HEK293 (cell line): ENCODE results near the gene ABL2.

Source experiments
- CTCF ChIA-PET: fragments of 350-600 bp; formaldehyde crosslinking; extraction: SDS; loops from one replicate; lab custom pipeline; 2021; ENCODE audit warnings: antibody characterized with exemption; lab: Yijun Ruan, JAX
- POLR2A ChIA-PET: fragments of 300-600 bp; formaldehyde crosslinking; extraction: SDS; loops from one replicate; lab custom pipeline; 2020; ENCODE audit warnings: antibody characterized with exemption, inconsistent platforms; lab: Yijun Ruan, JAX
- H3K27ac ChIP-seq: fragments of 200-500 bp; sonication (Bioruptor generic); 2 replicates; pipeline ENCODE4 v1.5.1; 2014; ENCODE audit warnings: low read depth, low read length, control low read depth, inconsistent platforms; ENCODE audit errors: extremely low read depth
- H3K36me3 ChIP-seq, 2 experiments: fragments of 200-500 bp in 1 of 2; sonication (Bioruptor generic) in 1 of 2; 1 replicate in 1 of 2; 2 replicates in 1 of 2; pipeline ENCODE4 v1.5.1; 2014 to 2017; ENCODE audit warnings: inconsistent platforms in 2 of 2, low read length in 2 of 2; ENCODE audit not compliant: control insufficient read depth in 2 of 2, insufficient read depth in 1 of 2
- H3K4me1 ChIP-seq: fragments of 200-500 bp; sonication (Bioruptor generic); 2 replicates; pipeline ENCODE4 v1.5.1; 2014; ENCODE audit warnings: mild to moderate bottlenecking, low read length, inconsistent platforms; ENCODE audit not compliant: control insufficient read depth, insufficient read depth
- H3K4me3 ChIP-seq: 2 replicates; pipeline ENCODE4 v1.5.1; 2011; ENCODE audit warnings: low read depth, mild to moderate bottlenecking, control low read depth, low read length, moderate library complexity
- H3K9me3 ChIP-seq: fragments of 200-500 bp; sonication (Bioruptor generic); 2 replicates; pipeline ENCODE4 v1.5.1; 2014; ENCODE audit warnings: low read depth, low read length, inconsistent platforms; ENCODE audit not compliant: control insufficient read depth, insufficient read depth
- BCL11B ChIP-seq: fragments of 450-650 bp; formaldehyde crosslinking; IDR thresholded peaks from 2 replicates; pipeline ENCODE4 v1.5.1; 2016; ENCODE audit warnings: low read depth, missing biosample characterization, missing genetic modification characterization
- KLF16 ChIP-seq: fragments of 450-650 bp; formaldehyde crosslinking; IDR thresholded peaks from 2 replicates; pipeline ENCODE4 v1.5.1; 2017; ENCODE audit warnings: missing biosample characterization, missing genetic modification characterization
- ZBTB1 ChIP-seq: fragments of 450-650 bp; formaldehyde crosslinking; IDR thresholded peaks from 2 replicates; pipeline ENCODE4 v1.5.1; 2016; ENCODE audit warnings: missing biosample characterization, missing genetic modification characterization
- ZNF10 ChIP-seq: fragments of 450-650 bp; formaldehyde crosslinking; IDR thresholded peaks from 2 replicates; pipeline ENCODE4 v1.5.1; 2017; ENCODE audit warnings: missing biosample characterization, missing genetic modification characterization
- ZNF175 ChIP-seq: fragments of 450-650 bp; formaldehyde crosslinking; IDR thresholded peaks from 2 replicates; pipeline ENCODE4 v1.5.1; 2016; ENCODE audit warnings: missing biosample characterization, missing genetic modification characterization
- ZNF335 ChIP-seq: fragments of 450-650 bp; formaldehyde crosslinking; conservative IDR thresholded peaks from 2 replicates; pipeline ENCODE4 v1.5.1; 2016; ENCODE audit warnings: missing biosample characterization, missing genetic modification characterization
- ZNF37A ChIP-seq: fragments of 450-650 bp; IDR thresholded peaks from 2 replicates; pipeline ENCODE4 v1.5.1; 2018; ENCODE audit warnings: missing biosample characterization, missing genetic modification characterization
- ZNF548 ChIP-seq: fragments of 450-650 bp; formaldehyde crosslinking; IDR thresholded peaks from 2 replicates; pipeline ENCODE4 v1.5.1; 2016; ENCODE audit warnings: missing biosample characterization, missing genetic modification characterization
- ZNF610 ChIP-seq: fragments of 450-650 bp; formaldehyde crosslinking; IDR thresholded peaks from 2 replicates; pipeline ENCODE4 v1.5.1; 2016; ENCODE audit warnings: missing biosample characterization, missing genetic modification characterization, borderline replicate concordance
- ZNF626 ChIP-seq: fragments of 450-650 bp; sonication (Bioruptor Pico); formaldehyde crosslinking; IDR thresholded peaks from 2 replicates; pipeline ENCODE4 v1.5.1; 2018; ENCODE audit warnings: missing biosample characterization, missing genetic modification characterization, inconsistent platforms
- ZNF701 ChIP-seq: fragments of 450-650 bp; formaldehyde crosslinking; IDR thresholded peaks from 2 replicates; pipeline ENCODE4 v1.5.1; 2016; ENCODE audit warnings: missing biosample characterization, missing genetic modification characterization
- ZNF707 ChIP-seq: fragments of 450-650 bp; formaldehyde crosslinking; IDR thresholded peaks from 2 replicates; pipeline ENCODE4 v1.5.1; 2016; ENCODE audit warnings: missing biosample characterization, missing genetic modification characterization
- TF ChIP-seq, protein P1 (sequence below): fragments of 450-650 bp; formaldehyde crosslinking; IDR thresholded peaks from 2 replicates; pipeline ENCODE4 v1.5.1; 2016; ENCODE audit warnings: missing biosample characterization, missing genetic modification characterization
- TF ChIP-seq, protein P2 (sequence below): fragments of 450-650 bp; formaldehyde crosslinking; IDR thresholded peaks from 2 replicates; pipeline ENCODE4 v1.5.1; 2016; ENCODE audit warnings: missing biosample characterization, missing genetic modification characterization
- TF ChIP-seq, protein P3 (sequence below): fragments of 450-650 bp; formaldehyde crosslinking; IDR thresholded peaks from 2 replicates; pipeline ENCODE4 v1.5.1; 2017; ENCODE audit warnings: missing biosample characterization, missing genetic modification characterization
- TF ChIP-seq, protein P4 (sequence below): fragments of 450-650 bp; IDR thresholded peaks from 2 replicates; pipeline ENCODE4 v1.5.1; 2018; ENCODE audit warnings: missing biosample characterization, mild to moderate bottlenecking, missing genetic modification characterization
- TF ChIP-seq, protein P5 (sequence below): fragments of 450-650 bp; formaldehyde crosslinking; IDR thresholded peaks from 2 replicates; pipeline ENCODE4 v1.5.1; 2017; ENCODE audit warnings: missing biosample characterization, missing genetic modification characterization
- TF ChIP-seq, protein P6 (sequence below): sonication (generic); formaldehyde crosslinking; IDR thresholded peaks from 2 replicates; pipeline ENCODE4 v1.8.1; 2022; ENCODE audit warnings: mild to moderate bottlenecking, moderate library complexity, missing genetic modification reagents

ABL2 gene

DNA sequence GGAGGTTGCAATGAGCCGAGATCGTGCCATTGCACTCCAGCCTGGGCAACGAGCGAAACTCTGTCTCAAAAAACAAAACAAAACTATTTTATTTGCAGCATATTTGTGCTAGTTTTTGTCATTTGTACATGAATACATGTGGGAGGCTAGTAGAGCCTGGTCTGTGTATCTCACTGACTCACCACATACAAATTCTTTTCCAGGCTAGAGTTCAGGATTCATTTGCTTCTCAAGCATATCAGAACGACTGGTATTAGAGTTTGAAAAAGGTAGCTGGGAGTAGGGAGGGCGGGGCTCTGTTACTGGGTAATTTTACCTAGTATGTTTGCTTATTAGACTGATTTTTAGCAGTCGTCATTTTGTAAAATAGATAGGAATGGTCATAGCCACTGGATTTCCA, 152.1 kb downstream of the ABL2 start:
- no peak for TF ChIP-seq ZNF548 (tag by site-specific recombination)
- no peak for TF ChIP-seq ZNF37A (tag by site-specific recombination)
- no peak for TF ChIP-seq ZNF626 (tag by site-specific recombination)
- TF ChIP-seq BCL11B (tag by site-specific recombination) = no peak
- TF ChIP-seq ZNF10 = no peak
- no peak for TF ChIP-seq ZNF175
- no peak for TF ChIP-seq ZNF335
- TF ChIP-seq, protein P1, sequence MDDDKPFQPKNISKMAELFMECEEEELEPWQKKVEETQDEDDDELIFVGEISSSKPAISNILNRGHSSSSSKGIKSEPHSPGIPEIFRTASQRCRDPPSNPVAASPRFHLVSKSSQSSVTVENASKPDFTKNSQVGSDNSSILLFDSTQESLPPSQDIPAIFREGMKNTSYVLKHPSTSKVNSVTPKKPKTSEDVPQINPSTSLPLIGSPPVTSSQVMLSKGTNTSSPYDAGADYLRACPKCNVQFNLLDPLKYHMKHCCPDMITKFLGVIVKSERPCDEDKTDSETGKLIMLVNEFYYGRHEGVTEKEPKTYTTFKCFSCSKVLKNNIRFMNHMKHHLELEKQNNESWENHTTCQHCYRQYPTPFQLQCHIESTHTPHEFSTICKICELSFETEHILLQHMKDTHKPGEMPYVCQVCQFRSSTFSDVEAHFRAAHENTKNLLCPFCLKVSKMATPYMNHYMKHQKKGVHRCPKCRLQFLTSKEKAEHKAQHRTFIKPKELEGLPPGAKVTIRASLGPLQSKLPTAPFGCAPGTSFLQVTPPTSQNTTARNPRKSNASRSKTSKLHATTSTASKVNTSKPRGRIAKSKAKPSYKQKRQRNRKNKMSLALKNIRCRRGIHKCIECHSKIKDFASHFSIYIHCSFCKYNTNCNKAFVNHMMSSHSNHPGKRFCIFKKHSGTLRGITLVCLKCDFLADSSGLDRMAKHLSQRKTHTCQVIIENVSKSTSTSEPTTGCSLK (tag by site-specific recombination) = no peak
- TF ChIP-seq, protein P2, sequence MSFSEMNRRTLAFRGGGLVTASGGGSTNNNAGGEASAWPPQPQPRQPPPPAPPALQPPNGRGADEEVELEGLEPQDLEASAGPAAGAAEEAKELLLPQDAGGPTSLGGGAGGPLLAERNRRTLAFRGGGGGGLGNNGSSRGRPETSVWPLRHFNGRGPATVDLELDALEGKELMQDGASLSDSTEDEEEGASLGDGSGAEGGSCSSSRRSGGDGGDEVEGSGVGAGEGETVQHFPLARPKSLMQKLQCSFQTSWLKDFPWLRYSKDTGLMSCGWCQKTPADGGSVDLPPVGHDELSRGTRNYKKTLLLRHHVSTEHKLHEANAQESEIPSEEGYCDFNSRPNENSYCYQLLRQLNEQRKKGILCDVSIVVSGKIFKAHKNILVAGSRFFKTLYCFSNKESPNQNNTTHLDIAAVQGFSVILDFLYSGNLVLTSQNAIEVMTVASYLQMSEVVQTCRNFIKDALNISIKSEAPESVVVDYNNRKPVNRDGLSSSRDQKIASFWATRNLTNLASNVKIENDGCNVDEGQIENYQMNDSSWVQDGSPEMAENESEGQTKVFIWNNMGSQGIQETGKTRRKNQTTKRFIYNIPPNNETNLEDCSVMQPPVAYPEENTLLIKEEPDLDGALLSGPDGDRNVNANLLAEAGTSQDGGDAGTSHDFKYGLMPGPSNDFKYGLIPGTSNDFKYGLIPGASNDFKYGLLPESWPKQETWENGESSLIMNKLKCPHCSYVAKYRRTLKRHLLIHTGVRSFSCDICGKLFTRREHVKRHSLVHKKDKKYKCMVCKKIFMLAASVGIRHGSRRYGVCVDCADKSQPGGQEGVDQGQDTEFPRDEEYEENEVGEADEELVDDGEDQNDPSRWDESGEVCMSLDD (tag by site-specific recombination) = no peak
- TF ChIP-seq, protein P3, sequence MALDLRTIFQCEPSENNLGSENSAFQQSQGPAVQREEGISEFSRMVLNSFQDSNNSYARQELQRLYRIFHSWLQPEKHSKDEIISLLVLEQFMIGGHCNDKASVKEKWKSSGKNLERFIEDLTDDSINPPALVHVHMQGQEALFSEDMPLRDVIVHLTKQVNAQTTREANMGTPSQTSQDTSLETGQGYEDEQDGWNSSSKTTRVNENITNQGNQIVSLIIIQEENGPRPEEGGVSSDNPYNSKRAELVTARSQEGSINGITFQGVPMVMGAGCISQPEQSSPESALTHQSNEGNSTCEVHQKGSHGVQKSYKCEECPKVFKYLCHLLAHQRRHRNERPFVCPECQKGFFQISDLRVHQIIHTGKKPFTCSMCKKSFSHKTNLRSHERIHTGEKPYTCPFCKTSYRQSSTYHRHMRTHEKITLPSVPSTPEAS (tag by site-specific recombination) = no peak
- TF ChIP-seq, protein P4, sequence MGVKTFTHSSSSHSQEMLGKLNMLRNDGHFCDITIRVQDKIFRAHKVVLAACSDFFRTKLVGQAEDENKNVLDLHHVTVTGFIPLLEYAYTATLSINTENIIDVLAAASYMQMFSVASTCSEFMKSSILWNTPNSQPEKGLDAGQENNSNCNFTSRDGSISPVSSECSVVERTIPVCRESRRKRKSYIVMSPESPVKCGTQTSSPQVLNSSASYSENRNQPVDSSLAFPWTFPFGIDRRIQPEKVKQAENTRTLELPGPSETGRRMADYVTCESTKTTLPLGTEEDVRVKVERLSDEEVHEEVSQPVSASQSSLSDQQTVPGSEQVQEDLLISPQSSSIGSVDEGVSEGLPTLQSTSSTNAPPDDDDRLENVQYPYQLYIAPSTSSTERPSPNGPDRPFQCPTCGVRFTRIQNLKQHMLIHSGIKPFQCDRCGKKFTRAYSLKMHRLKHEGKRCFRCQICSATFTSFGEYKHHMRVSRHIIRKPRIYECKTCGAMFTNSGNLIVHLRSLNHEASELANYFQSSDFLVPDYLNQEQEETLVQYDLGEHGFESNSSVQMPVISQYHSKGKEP (tag by site-specific recombination) = no peak
- TF ChIP-seq ZNF701 (tag by site-specific recombination) = no peak
- no peak for TF ChIP-seq ZNF610
- TF ChIP-seq ZNF707 (tag by site-specific recombination) = no peak
- TF ChIP-seq, all 188 proteins: peak for 0
- ChIA-PET POLR2A (interaction anchor here (0.7 kb wide), 2 partner anchors 158 to 1861 kb away, joined by 4 read pairs; no protein-coding TSS in a partner anchor), CTCF (interaction anchor here (0.6 to 1.0 kb wide), 5 partner anchors 186 to 777 kb away, joined by 3 to 7 read pairs (median 4); no protein-coding TSS in a partner anchor)
- no peak overlapping the region for H3K4me3 ChIP-seq
- H3K27ac ChIP-seq = no peak overlapping the region
- no peaks in the 10 kb centered on the region for H3K9me3 ChIP-seq
- no peaks in the 10 kb centered on the region for H3K4me1 ChIP-seq
- peaks cover 0 to 12% of the 10 kb centered on the region in 2 experiments; a peak in 2 of 3 replicates for H3K36me3 ChIP-seq

DNA sequence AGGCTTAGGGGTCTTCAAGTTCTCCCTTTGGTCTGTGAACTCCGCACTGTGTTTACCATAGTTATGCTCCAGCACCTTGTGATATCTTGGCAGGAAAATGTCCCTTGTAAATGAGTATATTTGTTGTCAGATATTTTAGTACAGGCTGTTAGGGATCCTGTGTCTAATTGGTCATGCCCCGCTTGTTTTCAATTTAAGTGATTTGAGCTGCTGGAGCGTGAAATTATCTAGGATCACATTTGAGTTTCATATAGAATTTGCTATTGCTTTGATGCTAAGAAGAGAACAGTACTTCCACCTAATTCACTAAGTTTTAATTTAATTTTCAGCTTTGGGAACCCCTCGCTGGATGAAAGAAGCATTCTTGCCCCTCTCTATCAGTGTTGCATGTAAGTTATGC, 163.0 kb downstream of the ABL2 start:
- POLR2A ChIA-PET = no interaction called here

More for the DNA sequence above, 163.0 kb downstream of the ABL2 start:
- CTCF ChIA-PET = interaction anchor here (0.7 to 1.0 kb wide), 3 partner anchors 12 to 529 kb away, joined by 3 to 7 read pairs (median 4); no protein-coding TSS in a partner anchor
- no peak for TF ChIP-seq KLF16 (tag by site-specific recombination)
- no peak for TF ChIP-seq ZBTB1 (tag by site-specific recombination)
- TF ChIP-seq, protein P5, sequence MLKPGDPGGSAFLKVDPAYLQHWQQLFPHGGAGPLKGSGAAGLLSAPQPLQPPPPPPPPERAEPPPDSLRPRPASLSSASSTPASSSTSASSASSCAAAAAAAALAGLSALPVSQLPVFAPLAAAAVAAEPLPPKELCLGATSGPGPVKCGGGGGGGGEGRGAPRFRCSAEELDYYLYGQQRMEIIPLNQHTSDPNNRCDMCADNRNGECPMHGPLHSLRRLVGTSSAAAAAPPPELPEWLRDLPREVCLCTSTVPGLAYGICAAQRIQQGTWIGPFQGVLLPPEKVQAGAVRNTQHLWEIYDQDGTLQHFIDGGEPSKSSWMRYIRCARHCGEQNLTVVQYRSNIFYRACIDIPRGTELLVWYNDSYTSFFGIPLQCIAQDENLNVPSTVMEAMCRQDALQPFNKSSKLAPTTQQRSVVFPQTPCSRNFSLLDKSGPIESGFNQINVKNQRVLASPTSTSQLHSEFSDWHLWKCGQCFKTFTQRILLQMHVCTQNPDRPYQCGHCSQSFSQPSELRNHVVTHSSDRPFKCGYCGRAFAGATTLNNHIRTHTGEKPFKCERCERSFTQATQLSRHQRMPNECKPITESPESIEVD (tag by site-specific recombination) = 0 out of 2 replicates have a peak, but pooled peaks have one; percentile 38
- TF ChIP-seq, protein P6, sequence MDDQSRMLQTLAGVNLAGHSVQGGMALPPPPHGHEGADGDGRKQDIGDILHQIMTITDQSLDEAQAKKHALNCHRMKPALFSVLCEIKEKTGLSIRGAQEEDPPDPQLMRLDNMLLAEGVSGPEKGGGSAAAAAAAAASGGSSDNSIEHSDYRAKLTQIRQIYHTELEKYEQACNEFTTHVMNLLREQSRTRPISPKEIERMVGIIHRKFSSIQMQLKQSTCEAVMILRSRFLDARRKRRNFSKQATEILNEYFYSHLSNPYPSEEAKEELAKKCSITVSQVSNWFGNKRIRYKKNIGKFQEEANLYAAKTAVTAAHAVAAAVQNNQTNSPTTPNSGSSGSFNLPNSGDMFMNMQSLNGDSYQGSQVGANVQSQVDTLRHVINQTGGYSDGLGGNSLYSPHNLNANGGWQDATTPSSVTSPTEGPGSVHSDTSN (CRISPR knock-in tag) = no peak
- TF ChIP-seq, all 188 proteins: peak for 1
- H3K36me3 ChIP-seq = peaks cover 5 to 44% of the 10 kb centered on the region in 2 experiments; a peak in 2 of 3 replicates
- no peak overlapping the region for H3K4me3 ChIP-seq
- H3K4me1 ChIP-seq = no peaks in the 10 kb centered on the region
- H3K27ac ChIP-seq = no peak overlapping the region
- H3K9me3 ChIP-seq = no peaks in the 10 kb centered on the region
